CD4-positive, alpha-beta T cell treated with Interleukin-6 for 4 hours (primary cell): ENCODE data around the gene CARTPT.

Source experiments
- DNase-seq: peaks from one replicate; pipeline ENCODE4 v3.0.0-alpha.2; 2020; ENCODE audit warnings: mixed read lengths

The CARTPT gene

DNA sequence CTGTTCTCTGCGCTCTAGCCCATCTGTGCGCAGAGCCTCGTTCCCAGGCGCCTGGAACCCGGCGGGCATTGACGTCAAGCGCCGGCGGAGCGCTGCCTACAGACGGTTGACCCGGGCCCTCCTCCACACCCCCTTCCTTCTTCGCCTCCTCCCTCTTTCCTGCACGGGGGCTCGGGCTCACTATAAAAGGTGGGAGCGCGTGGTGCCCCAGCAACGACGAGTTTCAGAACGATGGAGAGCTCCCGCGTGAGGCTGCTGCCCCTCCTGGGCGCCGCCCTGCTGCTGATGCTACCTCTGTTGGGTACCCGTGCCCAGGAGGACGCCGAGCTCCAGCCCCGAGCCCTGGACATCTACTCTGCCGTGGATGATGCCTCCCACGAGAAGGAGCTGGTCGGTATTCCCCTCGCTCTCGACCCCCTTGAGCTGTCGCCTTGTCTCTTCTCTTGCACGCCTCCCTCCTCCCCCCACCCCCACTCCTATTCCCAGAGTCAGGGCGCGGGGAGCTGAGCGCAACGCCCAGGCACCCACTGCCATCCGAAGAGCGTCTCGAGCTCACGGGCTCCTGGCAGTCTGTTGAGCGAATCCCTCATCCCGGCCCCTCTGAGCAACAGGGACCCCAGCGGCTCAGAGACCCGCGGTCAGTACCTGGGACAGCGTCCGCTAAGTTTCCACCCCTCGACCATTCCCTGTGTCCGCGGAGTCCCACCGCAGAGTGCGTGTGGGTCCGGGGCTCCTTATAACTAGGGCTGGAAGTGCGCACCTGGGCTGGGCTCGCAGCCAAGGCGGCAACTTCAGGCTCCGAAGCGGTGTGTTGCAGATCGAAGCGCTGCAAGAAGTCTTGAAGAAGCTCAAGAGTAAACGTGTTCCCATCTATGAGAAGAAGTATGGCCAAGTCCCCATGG, at the start of gene CARTPT:
Gene CARTPT, plus strand, starts transcription at position 213 of the 902 bp plus-strand sequence. Its CDS starts 19 bp downstream, at position 232.
- no peak for DNase-seq

DNA sequence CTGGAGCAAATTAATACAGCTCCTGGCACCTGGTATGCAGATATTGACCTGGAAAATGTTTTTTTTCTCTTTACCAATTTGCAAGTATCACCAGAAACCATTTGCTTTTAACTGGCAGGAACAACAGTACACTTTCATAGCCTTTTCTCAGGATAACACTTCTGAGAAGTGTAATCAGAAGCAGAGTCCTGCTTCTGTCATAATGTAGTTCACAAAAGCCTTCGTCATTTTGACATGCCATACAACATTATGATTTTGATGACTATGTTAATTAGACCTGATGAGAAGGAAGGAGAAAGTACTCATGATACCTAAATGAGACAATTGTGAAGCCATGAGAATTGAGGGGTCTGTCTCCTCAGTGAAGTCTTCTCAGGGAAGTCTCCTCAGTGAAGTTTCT, 41.1 kb upstream of the CARTPT start:
- DNase-seq: no peak

DNA sequence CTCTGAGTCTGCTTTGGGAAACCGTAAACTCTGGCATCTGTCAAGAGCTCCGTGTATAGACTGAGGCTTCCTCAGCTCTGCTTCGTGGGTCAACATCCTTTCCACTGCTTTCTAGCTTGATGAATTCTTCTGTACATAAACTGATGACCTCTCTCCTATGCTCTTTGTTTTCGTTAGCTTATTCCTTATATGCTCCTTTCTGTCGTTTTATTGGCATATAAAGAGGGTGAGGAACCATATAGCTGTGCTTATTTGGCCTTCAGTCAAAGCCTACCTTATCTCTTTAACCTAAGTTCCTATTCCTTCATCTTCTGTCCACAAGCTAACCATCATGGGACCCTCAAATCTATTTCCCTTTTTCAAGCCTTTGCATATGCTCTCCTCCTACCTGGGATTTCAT, 39.4 kb upstream of the CARTPT start:
- DNase-seq: no peak

DNA sequence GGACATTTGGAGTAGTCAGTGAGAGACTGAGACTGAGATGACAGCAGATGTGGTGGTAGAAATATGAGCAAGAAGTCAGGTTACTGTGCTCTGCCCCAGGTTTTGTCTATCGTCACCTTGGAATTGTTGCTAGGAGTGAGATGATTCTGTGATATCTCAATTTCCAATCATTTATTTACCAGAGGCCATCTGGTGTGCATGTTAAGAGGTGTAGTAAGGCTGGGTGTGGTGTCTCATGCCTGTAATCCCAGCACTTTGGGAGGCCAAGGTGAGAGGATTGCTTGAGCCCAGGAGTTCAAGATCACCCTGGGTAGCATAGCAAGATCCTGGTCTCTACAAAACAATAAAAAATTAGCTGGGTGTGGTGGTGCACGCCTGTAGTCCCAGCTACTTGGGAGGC, 38.6 kb upstream of the CARTPT start:
- no peak for DNase-seq

DNA sequence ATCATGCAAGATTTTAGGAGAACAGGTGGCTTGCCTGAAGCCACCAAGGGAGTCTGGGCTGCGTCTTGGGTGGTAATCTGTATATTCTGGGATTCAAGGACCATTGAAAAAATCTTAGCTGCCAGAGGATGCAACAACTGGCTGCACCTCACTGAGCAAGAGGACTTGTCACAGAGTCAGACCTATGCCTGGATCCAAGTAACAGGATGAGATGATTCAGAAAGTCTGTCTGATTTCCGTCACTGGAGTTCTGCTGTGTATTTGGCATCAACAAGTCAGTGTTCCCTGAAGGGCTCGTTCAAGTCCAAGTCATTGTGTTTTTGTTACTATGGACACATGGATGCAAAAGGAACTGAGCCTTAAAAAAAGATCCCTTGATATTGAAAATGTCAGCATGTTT, 37.8 kb upstream of the CARTPT start:
- DNase-seq: no peak

DNA sequence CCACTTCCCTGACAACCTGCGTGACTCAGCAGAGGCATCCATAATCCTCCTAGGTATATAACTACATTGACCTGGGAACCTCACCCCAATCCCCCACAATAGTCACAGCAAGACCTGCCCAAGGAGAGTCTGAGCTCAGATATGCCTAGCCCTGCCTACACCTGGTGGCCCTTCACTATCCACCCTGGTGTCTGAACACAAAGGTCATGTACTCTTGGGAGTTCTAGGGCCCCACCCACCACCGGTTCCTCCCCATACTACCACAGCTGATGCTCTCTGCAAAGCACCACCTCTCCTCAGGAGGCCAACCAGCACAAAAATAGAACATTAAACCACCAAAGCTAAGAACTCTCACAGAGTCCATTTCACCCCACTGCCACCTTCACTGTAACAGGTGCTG, 34.8 kb upstream of the CARTPT start:
- no peak for DNase-seq

DNA sequence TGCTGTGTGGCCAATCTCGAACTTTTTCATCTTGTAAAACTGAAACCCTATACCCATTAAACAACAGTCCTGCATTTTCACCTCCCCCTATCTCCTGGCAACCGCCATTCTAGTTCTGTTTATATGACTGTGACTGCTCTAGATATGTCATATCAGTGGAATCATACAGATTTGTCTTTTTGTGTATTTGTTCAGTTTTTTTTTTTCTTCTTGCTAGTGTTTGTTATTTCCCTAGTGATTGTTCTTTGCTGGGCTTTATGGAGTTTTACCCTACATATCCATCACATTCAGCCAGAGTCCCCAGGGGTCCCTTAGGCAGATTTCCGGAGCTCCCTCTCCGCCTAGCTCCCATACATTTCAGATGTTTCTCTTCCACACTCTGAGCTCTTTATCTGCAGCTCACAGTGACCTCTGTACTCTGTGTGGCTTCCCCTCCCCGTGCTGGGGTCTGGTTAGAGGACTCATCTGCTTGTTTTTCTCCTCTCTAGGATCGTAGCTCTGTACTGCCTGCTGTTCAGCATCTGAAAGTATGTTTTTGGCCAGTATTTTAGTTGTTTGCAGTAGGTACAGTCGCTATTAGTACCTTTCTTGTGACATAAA, 25.1 kb upstream of the CARTPT start:
- no peak for DNase-seq

DNA sequence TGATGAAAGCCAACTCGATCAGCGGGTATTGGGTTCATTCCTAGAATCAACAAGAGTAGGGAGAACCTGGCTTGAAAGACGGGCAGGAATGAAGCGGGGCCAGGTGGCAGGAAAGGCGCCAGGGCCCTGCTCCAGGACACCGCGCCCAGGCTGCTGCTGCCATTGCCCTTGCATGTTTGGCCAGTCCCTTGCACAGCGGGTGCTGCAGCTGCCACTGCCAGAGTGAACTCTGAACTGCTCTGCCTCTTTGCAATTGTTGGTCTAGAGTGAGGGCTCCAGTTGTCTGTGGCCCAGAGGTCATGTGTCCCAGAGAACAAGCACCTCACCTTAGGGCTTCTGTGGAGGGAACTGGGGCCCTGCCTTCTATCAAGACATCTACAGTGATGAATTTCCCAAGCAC, 24.0 kb upstream of the CARTPT start:
- DNase-seq: no peak

DNA sequence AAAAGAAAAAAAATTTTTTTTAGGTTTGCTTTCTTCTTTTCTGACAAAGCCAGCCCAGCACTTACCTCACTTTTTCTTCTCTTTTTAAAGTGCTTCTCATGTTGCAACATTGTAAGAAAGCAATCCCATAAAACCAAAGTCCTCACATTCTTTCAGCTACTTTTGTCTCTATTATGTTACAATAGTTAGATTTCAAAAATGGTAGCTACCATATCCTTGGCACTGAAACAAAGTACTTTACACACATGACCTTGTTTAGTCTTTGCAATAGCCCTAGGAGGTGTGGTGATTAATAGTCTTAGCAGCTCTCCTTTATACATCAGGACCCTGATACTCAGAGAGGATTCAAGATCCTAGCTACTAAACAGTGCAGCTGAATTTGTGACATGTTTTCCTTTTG, 23.5 kb upstream of the CARTPT start:
- DNase-seq: no peak

DNA sequence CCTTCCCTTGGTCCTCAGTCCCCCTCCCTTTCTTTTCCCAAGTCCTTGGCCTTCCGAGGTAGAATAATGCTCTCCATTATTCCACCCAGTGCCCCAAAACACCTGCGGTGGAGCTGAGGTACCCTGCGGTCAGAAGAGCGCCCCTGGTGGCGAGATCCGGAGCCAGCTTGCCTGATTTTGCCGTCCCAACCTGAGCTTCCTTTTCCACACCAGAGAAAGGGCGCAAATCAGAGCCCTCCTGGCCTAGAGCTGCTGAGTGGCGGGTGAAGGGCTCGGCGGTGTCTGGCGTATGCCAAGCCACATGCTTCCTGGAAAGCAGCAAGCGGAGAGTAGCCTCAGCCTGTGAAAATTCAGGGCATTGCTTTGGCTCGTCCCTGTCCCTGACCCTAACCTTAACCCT, 21.1 kb upstream of the CARTPT start:
- no peak for DNase-seq

DNA sequence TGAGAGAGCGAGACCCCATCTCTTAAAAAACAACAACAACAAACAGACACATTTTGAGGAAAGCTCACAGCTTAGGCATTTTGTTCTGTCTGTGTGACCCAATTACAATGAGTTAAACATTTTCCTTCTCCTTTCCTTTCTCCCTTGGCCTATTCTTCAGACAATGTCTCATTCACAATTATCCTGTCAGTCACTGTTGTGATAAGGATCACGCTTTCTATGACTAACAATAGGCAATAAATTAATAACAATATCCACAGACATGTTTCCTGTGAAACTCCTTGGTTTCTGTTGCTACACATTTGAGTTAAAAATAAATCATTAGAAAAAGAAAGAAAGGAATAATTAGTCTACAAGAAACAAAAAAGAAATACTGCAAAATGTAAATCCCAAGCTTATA, 19.8 kb upstream of the CARTPT start:
- no peak for DNase-seq

DNA sequence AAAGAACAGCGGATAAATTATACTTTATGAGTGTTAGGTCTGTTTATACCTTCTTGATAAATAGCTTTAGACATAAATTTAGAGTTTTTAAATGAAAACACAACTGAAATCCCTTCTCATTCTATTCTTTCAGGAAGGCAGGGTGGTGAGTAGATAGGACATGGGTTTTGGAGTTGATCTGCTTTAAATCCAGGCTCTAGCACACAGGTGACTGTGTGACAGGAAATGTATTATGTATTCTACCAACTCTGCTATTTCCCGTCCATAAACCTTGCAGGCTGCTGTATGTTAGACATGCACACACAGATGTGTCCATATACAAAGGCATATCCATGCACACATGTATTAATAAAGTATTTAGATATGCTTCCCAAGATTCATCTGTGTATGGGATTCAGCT, 19.3 kb upstream of the CARTPT start:
- no peak for DNase-seq

DNA sequence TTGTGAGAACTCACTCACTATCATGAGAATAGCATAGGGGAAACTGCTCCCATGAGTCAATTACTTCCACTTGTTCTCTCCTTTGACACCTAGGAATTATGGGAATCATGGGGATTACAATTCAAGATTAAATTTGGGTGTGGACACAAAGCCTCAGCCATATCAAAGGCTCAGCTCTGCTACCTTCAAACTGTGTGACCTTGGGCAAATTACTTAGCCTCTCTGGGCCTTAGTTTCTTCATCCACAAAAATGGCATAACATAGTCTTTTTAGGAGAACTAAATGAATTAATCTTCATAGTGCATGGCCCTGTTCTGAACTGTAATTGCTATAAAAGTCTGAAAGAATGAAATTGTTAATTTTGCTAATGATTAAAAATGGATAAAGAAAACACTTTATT, 18.3 kb upstream of the CARTPT start:
- no peak for DNase-seq

DNA sequence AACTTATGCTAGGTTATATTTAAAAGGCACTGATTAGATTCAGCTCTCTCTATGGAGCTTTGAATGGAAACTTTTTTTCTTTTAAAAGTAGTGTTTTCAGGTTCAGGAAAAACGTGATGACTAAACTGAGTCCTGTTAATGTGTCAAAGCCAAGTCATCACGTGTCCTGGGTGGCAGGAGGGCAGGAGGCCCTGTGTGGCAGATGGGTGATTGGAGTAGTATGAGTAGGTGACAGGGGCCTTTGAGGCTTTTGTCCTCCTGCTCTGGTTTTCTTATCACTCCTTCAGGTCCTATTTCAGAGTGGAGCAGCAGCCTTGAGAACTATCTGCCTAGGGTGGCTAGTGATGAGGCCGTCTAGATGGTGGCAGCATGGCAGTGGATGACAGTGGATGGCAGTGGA, 17.7 kb upstream of the CARTPT start:
- DNase-seq: no peak

DNA sequence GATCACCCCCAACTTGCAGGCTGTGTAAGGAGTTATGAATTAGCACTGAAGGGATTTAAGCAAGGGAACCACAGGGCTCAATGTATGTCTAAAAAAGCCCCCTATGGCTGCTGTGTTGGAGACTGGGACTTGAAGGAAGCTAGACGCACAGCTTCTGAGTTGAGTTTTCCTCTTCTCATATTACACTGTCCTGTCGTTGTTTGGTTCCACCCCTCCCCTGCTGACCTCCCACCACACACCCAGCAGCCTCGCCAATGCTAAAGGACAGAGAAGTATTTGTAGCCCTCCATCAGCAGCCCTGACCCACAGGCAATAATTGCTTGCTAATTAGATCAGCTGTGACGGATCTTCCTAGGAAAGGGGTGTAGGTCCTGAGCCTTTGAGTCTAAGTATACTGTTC, 15.1 kb upstream of the CARTPT start:
- no peak for DNase-seq

DNA sequence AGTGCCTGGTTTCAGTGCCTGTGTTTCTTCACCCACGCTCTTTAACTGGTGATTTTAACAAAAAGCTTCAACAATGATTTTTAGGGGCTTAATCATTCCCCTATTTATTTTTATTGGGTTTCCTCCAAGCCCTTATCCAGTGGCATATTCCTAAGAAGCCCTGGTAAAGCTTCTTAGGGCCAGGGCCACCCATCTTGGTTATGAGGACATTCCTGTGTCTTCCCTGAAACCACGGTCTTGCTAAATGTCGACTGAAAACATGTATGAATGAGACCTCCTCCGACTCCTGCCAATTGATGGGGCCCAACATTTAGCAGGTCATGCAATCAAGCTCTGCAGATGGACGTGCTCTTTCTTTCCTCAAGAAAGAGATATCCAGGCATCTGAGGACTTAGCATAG, 13.7 kb upstream of the CARTPT start:
- DNase-seq: no peak

DNA sequence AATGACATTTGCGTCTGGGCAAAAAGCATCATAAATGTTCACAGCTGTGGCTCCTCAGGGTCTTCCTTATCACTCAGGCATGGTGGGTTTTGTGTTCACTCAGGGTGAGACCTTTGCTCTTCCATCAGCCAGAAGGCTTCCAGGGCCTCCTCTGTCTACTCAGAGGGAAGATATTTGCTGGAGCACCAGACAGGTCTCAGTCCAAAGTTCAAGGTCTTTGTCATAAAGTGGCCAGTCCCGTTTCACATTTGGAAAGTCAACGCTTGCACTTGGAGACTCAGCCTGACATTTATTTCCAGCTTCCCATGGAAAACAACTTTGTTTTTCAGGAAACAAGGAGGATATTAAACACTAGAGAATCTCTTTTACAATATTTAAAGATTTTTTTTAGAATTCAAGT, 12.2 kb upstream of the CARTPT start:
- DNase-seq: no peak

DNA sequence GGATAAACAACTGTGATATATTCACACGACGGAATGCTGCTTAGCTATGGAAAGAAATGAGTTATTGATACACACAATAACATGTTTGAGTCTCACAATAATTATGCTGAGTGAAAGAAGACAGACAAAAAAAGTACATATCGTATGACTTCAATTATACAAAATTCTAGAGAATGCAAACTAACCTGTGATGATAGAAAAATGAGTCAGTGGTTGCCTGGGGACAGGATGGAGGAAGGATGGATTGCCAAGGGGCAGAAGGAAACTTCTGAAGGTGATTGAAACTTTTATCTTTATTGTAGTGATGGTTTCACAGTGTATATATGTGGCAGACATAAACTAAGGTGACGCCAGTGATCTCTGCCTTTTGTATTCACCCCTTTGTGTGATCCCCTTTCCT, 7.5 kb upstream of the CARTPT start:
- DNase-seq: no peak

DNA sequence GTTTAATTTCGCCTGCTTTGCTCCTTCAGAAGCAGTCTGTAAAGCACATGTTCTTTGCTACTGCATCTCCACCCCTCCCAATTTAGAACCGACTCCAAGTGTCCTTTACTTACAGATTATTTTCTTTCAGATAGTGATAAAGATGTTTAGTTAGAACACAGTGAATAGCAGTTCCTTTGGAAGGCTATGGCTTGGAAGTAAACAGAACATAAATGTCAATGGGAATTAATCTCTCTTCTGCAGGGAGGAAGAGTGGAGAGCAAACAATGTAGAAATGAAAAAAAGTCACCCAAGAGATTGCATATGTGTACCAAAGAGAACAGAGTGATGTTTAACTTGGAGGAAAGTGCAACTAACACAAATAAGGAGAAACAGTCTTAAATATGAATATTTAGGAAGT, 4.2 kb upstream of the CARTPT start:
- no peak for DNase-seq

DNA sequence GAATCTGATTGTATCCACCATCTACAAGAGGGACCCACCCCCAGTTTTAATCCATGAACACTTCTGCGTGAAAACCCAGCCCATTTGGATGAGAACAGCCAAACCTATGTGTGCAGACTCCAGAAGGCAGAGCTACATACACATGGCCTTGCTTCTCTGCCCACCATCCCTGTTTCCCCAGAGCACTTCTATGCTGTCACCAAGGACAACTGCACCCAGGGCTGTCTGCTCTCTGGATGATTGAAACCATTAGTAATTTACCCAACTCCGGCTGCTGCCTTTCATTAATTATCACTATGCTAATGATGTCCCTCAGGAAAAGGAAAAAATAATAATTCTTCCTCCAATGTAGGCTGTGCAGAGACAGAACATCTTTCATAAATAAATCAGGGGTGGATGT, 8.9 kb downstream of the CARTPT start:
- no peak for DNase-seq

DNA sequence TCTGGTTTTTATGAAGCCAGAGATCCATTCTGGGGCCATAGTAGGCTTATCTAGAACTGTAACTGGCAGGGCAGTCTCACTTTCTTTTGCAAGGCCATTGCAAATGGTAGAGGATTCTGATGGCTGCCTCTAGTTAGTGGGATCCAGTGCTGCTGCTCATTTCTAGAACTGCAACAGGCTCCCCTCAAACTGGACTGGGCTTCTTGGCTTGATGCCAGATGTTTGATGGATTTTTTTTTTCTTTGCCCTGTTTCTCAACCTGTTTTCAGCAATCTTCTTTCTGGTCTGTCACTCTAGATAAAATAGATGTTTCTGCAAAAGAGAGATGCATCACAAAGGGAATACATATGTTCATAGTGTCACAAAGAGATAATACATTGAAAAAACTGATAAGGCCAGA, 11.9 kb downstream of the CARTPT start:
- DNase-seq: no peak

DNA sequence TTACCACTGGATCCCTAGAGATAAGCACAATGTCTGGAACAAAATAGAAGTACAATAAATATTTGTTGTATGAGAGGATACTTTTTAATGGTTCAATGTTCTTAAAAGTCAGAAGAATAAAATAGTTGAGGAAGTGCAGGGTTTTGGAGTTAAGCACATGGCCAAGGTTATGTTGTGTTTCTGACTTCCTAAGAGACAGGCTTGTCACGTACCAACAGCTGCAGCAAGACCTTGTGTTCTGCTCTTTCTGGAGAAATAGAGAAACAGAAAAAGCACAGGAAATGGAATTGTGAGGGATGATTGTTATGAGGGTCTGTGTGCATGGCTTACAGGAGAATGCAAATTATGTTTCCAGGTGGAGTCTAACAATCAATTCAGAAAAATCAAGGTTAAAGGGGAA, 12.9 kb downstream of the CARTPT start:
- DNase-seq: no peak

DNA sequence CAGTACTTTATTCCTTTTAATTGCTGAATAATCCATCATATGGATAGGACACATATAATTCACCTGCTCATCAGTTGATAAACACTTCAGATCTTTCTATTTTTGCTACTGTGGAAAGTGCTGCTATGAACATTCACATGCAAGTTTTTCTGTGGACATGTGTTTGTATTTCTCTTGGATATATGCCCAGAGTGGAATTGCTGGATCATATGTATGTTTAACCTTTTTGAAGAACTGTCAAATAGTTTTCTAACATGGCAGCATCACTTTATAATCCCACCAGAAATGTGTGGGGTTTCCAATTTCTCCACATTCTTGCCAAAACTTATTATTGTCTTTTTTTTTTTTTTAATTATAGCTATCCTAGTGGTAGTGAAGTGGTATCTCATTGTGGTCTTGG, 15.1 kb downstream of the CARTPT start:
- DNase-seq: no peak

DNA sequence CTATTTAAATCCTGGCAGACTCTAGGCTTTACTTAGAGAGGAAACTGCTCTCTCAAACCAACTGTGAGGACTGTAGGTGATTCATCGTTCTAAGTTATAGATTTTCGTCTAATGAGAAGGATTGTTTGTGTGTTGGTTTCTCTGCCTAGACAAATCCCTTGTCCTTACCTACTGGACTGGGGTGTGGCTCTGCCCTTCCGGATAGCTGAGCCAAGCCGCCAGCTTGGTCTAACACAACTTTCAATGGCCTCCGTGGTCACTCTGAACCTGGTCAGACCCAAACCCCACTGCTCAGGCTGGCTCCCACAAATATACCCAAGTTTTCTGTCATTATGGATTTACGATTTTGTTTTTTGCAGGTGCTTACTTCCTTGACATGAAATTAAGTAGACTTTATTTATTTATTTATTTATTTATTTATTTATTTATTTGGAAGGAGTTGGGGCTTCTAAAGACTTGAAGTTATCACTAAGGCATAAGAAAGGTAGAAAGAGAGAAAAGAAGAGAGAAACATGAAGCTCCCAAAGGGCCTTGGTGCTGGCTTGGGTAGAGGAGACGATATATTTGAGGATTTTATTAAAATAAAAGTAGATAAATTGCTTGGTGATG, 19.0 kb downstream of the CARTPT start:
- DNase-seq: no peak
